Coronary artery (tissue), 2 donors: ENCODE measurements around the gene HNRNPK.

Experiments used
- DNase-seq: peaks from one replicate; pipeline ENCODE4 v3.0.0-alpha.2; 2017; ENCODE audit warnings: low spot score
- H3K27ac ChIP-seq, 2 donors: fragments of 200-600 bp; sonication (generic); one replicate each; pipeline ENCODE4 v1.5.1; 2016 to 2019
- H3K4me3 ChIP-seq: fragments of 200-600 bp; sonication (generic); 2 replicates; pipeline ENCODE4 v1.5.1; 2016; ENCODE audit warnings: mild to moderate bottlenecking, moderate library complexity
- CTCF ChIP-seq: fragments of 200-600 bp; sonication (generic); IDR thresholded peaks from one replicate; pipeline ENCODE4 v1.5.1; 2019; ENCODE audit warnings: antibody characterized with exemption

HNRNPK gene

GRCh38 chr9:84000186-84000585 lies 20.2 kb upstream of the HNRNPK start:
- DNase-seq: no peak
- Histone ChIP-seq H3K4me3 (no peak overlapping the region), H3K27ac (no peak overlapping the region)
- TF ChIP-seq CTCF: no peak

GRCh38 chr9:83999141-83999918 lies 19.3 kb upstream of the HNRNPK start:
- Histone ChIP-seq H3K27ac (no peak overlapping the region), H3K4me3 (no peak overlapping the region)
- DNase-seq: no peak
- TF ChIP-seq CTCF: no peak

- H3K4me3 ChIP-seq: no peak overlapping the region
- H3K27ac ChIP-seq: no peak overlapping the region
- no peak for TF ChIP-seq CTCF
- DNase-seq: no peak
Observed at GRCh38 chr9:83996126-83996525, 16.1 kb upstream of the HNRNPK start.

GRCh38 chr9:83992901-83993300 lies 12.9 kb upstream of the HNRNPK start:
- DNase-seq: no peak
- Histone ChIP-seq H3K4me3 (no peak overlapping the region), H3K27ac (no peak overlapping the region)
- TF ChIP-seq CTCF: no peak

- DNase-seq: no peak
- no peak for TF ChIP-seq CTCF
- Histone ChIP-seq H3K4me3 (no peak overlapping the region), H3K27ac (no peak overlapping the region)
Observed at GRCh38 chr9:83992407-83992806, 12.4 kb upstream of the HNRNPK start.

GRCh38 chr9:83991355-83991754 lies 11.3 kb upstream of the HNRNPK start:
- no peak for DNase-seq
- no peak for TF ChIP-seq CTCF

GRCh38 chr9:83988411-83988810 lies 8.4 kb upstream of the HNRNPK start:
- no peak overlapping the region for H3K4me3 ChIP-seq
- TF ChIP-seq CTCF: no peak
- no peak for DNase-seq
- H3K27ac ChIP-seq: no peak overlapping the region

More at GRCh38 chr9:83991355-83991754, 11.3 kb upstream of the HNRNPK start:
- Histone ChIP-seq H3K4me3 (no peak overlapping the region), H3K27ac (no peak overlapping the region)
